PFSK-1 (cell line): ENCODE measurements around the gene MLPH.

Experiments used
- POLR2AphosphoS5 ChIP-seq: IDR thresholded peaks from 2 replicates; pipeline ENCODE4 v1.6.1; 2012; ENCODE audit warnings: low read depth, mild to moderate bottlenecking, control low read depth, low read length, moderate library complexity
- SIN3A ChIP-seq: IDR thresholded peaks from 2 replicates; pipeline ENCODE4 v1.6.1; 2012; ENCODE audit warnings: mild to moderate bottlenecking, low read length, moderate library complexity, borderline replicate concordance; ENCODE audit not compliant: insufficient read depth
- TF ChIP-seq, protein P1 (sequence below), 2 experiments: IDR thresholded peaks; 2 replicates each; pipeline versions ENCODE4 v1.6.1 to v1.8.0; 2011 to 2012; ENCODE audit warnings: low read depth in 2 of 2, low read length in 2 of 2, control low read depth in 1 of 2, inconsistent platforms in 1 of 2, mild to moderate bottlenecking in 1 of 2, moderate library complexity in 1 of 2; ENCODE audit not compliant: insufficient read depth in 1 of 2

DNA sequence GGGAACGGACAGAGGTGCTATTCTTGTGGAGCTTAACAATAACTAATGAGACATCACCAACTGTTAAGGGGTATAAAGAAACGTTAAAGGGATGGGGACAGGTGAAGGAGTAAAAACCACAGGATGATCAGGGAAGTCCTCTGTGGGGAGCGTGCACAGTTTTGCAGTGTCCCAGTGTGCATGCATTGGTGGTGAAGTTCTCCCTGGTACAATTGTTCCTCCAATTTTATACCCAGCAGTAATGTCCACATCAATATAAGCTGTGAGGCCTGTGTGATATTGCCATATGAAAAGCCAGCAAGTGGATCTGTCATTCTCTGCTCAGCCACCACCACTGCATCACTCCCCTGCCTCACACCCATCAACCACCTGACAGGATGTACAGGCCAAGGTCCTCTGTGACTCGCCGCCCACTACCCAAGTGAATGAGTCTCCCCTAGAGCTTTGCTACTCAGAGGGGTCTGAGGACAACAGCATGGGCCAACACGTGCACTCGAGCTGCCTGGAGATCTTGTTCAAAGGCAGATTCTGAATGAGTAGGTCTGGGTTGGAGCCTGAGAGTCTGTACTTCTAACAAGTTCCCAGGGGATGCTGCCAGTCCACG lies 4.6 kb downstream of the MLPH start:
- no peak for TF ChIP-seq POLR2AphosphoS5
- TF ChIP-seq, protein P1, sequence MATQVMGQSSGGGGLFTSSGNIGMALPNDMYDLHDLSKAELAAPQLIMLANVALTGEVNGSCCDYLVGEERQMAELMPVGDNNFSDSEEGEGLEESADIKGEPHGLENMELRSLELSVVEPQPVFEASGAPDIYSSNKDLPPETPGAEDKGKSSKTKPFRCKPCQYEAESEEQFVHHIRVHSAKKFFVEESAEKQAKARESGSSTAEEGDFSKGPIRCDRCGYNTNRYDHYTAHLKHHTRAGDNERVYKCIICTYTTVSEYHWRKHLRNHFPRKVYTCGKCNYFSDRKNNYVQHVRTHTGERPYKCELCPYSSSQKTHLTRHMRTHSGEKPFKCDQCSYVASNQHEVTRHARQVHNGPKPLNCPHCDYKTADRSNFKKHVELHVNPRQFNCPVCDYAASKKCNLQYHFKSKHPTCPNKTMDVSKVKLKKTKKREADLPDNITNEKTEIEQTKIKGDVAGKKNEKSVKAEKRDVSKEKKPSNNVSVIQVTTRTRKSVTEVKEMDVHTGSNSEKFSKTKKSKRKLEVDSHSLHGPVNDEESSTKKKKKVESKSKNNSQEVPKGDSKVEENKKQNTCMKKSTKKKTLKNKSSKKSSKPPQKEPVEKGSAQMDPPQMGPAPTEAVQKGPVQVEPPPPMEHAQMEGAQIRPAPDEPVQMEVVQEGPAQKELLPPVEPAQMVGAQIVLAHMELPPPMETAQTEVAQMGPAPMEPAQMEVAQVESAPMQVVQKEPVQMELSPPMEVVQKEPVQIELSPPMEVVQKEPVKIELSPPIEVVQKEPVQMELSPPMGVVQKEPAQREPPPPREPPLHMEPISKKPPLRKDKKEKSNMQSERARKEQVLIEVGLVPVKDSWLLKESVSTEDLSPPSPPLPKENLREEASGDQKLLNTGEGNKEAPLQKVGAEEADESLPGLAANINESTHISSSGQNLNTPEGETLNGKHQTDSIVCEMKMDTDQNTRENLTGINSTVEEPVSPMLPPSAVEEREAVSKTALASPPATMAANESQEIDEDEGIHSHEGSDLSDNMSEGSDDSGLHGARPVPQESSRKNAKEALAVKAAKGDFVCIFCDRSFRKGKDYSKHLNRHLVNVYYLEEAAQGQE (IDR thresholded peaks at IDR 0.05; ENCODE audit: insufficient read depth in 1 of 2, low read depth in 2 of 2, low read length in 2 of 2): no peak
- no peak for TF ChIP-seq SIN3A
